Measurements from ENCODE around the gene CARD9. TPM values are rescaled to one million over a fixed set of nuclear protein-coding genes. Genes with fewer than 3 reads are reported as not detected.

The CARD9 gene
- total RNA-seq, 1 donor from 2014 or later: 9.2 TPM

DNA sequence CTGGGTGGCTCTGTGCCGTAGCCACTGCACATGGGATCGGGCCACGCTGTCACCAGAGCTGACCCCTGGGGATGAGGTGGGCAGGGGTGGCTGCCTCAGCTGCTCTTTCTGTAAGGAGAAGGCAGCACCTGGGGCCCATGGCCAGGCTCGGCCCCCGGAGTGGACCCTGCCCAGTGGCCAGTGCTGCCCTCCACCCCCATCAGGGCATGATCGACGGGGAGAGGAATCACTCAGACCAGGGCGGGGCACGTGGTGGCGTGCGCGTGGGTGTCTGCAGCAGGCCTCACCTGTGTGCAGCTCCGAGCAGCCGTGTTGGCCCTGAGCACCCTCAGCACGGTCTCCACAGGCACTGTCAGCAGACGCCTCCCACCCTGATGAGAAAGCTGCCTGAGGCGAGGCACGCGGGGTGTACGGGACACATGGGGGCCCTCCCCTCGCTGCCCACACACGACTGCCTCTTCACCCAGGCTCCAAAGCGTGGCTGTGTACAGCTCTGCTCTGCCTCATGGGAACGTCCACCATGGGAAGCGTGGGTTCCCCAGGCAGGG is 8.6 kb upstream of the CARD9 start:
- Mint-ChIP-seq H3K4me1 (peaks cover 16% of the 10 kb centered on the region), H3K4me3 (no peak overlapping the region), H3K27ac (no peak overlapping the region), H3K27me3 (no peaks in the 10 kb centered on the region), H3K9me3 (no peaks in the 10 kb centered on the region), H3K36me3 (ENCODE audit: low read depth) (peaks cover 37% of the 10 kb centered on the region)
- DNase-seq: no peak
- intact Hi-C loops (cut with micrococcal nuclease): no loop called here

DNA sequence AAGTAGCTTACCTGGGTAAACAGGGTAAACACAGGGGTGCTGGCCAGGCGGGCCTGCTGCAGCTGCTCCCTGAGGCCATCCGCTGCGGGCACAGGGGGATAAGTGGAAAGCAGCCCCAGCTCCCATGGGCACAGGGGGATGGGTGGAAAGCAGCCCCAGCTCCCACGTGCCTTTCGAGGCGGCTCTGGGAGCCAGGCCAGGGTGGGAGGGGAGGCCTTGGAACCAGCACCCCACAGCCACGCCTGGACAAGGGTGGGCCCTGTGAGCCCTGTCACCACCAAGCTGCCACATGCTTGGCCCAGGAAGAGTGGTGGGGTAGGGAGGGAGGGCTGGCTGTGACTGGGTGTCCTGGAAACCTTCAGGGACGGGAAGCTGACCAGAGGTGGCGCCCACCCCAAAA is 7.8 kb upstream of the CARD9 start:
- DNase-seq: no peak
- no peak overlapping the region for H3K4me3 Mint-ChIP-seq
- intact Hi-C loops (cut with micrococcal nuclease): no loop called here
- no peaks in the 10 kb centered on the region for H3K9me3 Mint-ChIP-seq
- H3K4me1 Mint-ChIP-seq: peaks cover 16% of the 10 kb centered on the region
- no peaks in the 10 kb centered on the region for H3K27me3 Mint-ChIP-seq
- no peak overlapping the region for H3K27ac Mint-ChIP-seq
- peaks cover 34% of the 10 kb centered on the region for H3K36me3 Mint-ChIP-seq (ENCODE audit: low read depth)

- H3K9me3 Mint-ChIP-seq: no peaks in the 10 kb centered on the region
These were observed 6.9 kb upstream of the CARD9 start for GRCh38 chr9:136380381-136380780.

DNA sequence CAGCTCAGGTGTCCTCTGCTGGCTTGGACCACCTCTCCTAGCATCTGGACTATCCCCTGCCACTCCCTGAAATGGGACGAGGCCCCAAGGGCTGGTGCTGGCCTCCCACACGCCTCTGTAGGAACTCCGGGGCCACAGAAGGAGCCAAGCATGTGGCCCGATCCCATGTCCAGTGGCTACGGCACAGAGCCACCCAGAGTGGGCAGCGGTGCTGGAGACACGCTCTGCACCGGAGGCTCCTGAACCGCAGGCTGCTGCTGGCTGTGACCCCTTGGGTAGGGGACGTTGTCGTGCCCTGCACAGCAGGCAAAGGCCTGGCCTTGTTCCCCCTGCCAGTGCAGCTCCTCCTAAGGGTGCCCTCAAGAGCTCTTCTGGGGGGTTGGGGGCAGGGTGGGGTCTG is 6.4 kb upstream of the CARD9 start:
- H3K4me3 Mint-ChIP-seq: no peak overlapping the region
- no peaks in the 10 kb centered on the region for H3K9me3 Mint-ChIP-seq
- no peak for DNase-seq
- H3K27ac Mint-ChIP-seq: no peak overlapping the region
- H3K4me1 Mint-ChIP-seq: peaks cover 5% of the 10 kb centered on the region
- intact Hi-C loops (cut with micrococcal nuclease): no loop called here
- peaks cover 19% of the 10 kb centered on the region for H3K36me3 Mint-ChIP-seq (ENCODE audit: low read depth)
- H3K27me3 Mint-ChIP-seq: no peaks in the 10 kb centered on the region

More at GRCh38 chr9:136380381-136380780, 6.9 kb upstream of the CARD9 start:
- no peak overlapping the region for H3K4me3 Mint-ChIP-seq
- intact Hi-C loops (cut with micrococcal nuclease): no loop called here
- no peak overlapping the region for H3K27ac Mint-ChIP-seq
- no peaks in the 10 kb centered on the region for H3K27me3 Mint-ChIP-seq
- no peak for DNase-seq
- H3K36me3 Mint-ChIP-seq (ENCODE audit: low read depth): peaks cover 24% of the 10 kb centered on the region
- peaks cover 10% of the 10 kb centered on the region for H3K4me1 Mint-ChIP-seq

DNA sequence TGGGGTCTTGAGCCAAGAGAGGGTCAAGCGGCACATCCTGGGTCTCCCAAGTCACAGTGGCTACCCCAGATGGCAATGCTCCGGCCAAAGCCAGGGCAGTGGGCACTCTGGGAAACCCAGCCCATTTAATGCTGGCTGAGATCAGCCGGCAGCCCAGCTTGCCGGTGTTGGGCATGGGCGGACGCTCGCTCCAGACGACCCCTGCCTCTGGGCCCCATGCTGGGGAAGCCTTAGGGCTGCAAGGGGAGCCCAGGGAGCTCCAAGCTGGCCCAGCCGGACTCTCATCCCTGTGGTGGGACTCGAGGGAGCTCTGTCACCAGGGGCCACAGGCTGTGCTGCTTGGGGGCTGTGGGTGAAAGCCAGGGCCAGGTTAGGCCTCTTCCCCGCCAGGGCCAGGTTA is 5.9 kb upstream of the CARD9 start:
- peaks cover 14% of the 10 kb centered on the region for H3K36me3 Mint-ChIP-seq (ENCODE audit: low read depth)
- no peaks in the 10 kb centered on the region for H3K27me3 Mint-ChIP-seq
- H3K9me3 Mint-ChIP-seq: no peaks in the 10 kb centered on the region
- H3K4me3 Mint-ChIP-seq: no peak overlapping the region
- H3K27ac Mint-ChIP-seq: no peak overlapping the region
- intact Hi-C loops (cut with micrococcal nuclease): no loop called here
- no peak for DNase-seq
- no peaks in the 10 kb centered on the region for H3K4me1 Mint-ChIP-seq

DNA sequence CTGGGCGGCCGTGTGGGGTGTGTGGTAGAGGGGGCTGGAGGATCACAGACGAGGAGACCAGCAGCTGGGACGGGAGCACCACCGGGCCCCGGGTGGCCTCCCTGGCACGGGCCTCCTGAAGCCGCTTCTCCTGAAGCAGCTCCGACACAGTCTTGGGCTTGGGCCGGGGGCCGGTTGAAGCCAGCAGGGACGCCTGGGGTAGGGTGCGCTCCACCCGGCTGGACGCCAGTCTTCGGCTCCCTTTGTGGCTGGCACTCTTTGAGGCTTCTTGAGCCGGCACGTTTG is 5.5 kb upstream of the CARD9 start:
- no peak for DNase-seq
- Mint-ChIP-seq H3K27ac (no peak overlapping the region), H3K27me3 (no peaks in the 10 kb centered on the region), H3K4me1 (no peaks in the 10 kb centered on the region), H3K36me3 (ENCODE audit: low read depth) (peaks cover 10% of the 10 kb centered on the region), H3K4me3 (no peak overlapping the region), H3K9me3 (no peaks in the 10 kb centered on the region)
- intact Hi-C loops (cut with micrococcal nuclease): no loop called here

- intact Hi-C loops (cut with micrococcal nuclease): no loop called here
- Mint-ChIP-seq H3K4me3 (no peak overlapping the region), H3K4me1 (no peaks in the 10 kb centered on the region), H3K36me3 (ENCODE audit: low read depth) (peaks cover 7% of the 10 kb centered on the region), H3K9me3 (no peaks in the 10 kb centered on the region), H3K27me3 (no peaks in the 10 kb centered on the region), H3K27ac (no peak overlapping the region)
- DNase-seq: no peak
These were observed 4.9 kb upstream of the CARD9 start for GRCh38 chr9:136378170-136379002.

DNA sequence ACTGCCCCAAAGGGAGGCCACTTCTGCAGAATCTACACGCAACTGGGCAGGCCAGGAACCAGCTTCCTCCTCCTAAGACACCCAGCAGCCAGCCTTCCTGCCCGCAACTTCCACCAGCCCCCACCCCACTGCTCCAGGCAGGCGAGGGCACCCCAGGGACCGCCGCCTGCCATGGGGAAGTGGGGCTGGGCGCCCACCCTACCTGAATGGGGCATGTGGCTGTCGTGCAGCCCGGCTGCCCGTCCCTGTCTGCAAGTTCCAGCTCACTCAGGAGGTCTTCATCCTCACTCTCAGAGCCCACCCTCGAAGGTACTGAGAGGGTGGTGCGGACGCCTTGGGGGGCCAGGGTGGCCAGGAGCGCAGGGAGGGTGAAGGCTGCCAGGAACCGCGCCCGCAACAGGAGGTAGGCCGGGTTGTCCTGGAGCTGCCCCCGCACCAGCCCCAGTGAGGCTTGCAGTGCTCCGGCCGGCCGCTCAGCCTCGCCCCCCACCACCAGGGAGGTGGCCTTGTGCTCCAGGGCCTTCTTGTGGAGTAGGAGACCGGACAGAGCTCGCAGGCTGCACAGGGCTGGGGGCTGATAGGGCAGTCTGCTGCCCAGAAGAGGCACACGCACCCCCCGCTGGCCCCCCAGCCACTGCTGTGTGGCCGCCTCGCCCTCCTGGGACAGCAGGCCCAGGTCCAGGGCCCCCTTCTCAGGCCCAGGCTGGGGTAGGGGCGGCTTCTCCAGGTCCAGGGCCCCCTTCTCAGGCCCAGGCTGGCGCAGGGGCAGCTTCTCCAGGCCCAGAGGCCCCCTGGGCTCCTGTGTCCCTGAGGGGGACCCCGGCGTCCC is 4.1 kb upstream of the CARD9 start:
- Mint-ChIP-seq H3K4me3 (no peak overlapping the region), H3K4me1 (no peaks in the 10 kb centered on the region), H3K36me3 (ENCODE audit: low read depth) (peaks cover 4% of the 10 kb centered on the region)

DNA sequence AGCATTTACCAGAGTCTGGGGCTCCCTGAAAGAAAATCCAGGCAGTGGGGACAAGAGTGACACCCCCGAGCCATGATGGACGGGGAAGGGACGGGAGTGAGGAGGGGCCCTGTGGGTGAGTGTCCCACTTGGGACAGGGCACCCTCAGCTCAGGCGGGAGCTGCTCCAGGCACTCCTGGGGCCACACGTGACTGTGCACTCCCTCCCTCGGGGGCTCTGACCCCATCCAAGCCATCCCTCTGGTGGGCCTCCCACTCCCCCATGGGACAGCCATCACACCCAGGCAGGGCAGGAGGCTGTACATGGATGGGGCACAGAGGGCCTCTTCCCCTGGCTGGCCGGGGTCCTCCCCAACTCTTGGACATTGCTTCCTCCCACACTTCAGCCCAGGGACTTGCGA is 3.0 kb upstream of the CARD9 start:
- no peak for DNase-seq
- H3K36me3 Mint-ChIP-seq (ENCODE audit: low read depth): no peaks in the 10 kb centered on the region
- H3K27ac Mint-ChIP-seq: no peak overlapping the region
- H3K9me3 Mint-ChIP-seq: no peaks in the 10 kb centered on the region
- no peaks in the 10 kb centered on the region for H3K4me1 Mint-ChIP-seq
- H3K4me3 Mint-ChIP-seq: no peak overlapping the region
- H3K27me3 Mint-ChIP-seq: no peaks in the 10 kb centered on the region
- intact Hi-C loops (cut with micrococcal nuclease): no loop called here

More for the DNA sequence above, 4.1 kb upstream of the CARD9 start:
- H3K9me3 Mint-ChIP-seq: no peaks in the 10 kb centered on the region
- no peaks in the 10 kb centered on the region for H3K27me3 Mint-ChIP-seq
- no peak overlapping the region for H3K27ac Mint-ChIP-seq
- no peak for DNase-seq
- intact Hi-C loops (cut with micrococcal nuclease): no loop called here

- no peaks in the 10 kb centered on the region for H3K9me3 Mint-ChIP-seq
- H3K4me3 Mint-ChIP-seq: no peak overlapping the region
- H3K4me1 Mint-ChIP-seq: no peaks in the 10 kb centered on the region
- no peak for DNase-seq
- no peaks in the 10 kb centered on the region for H3K27me3 Mint-ChIP-seq
- no peaks in the 10 kb centered on the region for H3K36me3 Mint-ChIP-seq (ENCODE audit: low read depth)
- intact Hi-C loops (cut with micrococcal nuclease): no loop called here
- no peak overlapping the region for H3K27ac Mint-ChIP-seq
These were observed 1.6 kb upstream of the CARD9 start for GRCh38 chr9:136375096-136375495.

DNA sequence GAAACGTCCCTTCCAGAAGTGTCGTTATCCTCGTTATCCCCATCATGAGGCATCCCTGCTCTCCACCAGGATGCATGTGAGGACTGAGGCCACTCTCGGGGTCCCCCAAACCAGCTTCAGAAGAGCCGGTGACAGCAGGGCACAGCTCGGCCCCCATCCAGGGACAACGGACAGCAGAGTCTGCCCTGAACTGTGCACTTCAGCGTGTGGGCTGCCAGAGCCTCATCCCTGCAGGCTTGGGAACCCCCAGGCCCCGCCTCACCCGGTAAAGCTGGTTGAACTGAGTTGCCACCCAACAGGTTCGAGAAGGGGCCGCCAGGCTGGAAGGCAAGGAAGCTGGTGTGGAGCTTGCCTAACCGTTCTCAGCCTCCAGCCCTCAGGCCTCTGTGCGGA is 710 bp upstream of the CARD9 start:
- Mint-ChIP-seq H3K4me3 (no peak overlapping the region), H3K9me3 (no peaks in the 10 kb centered on the region), H3K27ac (no peak overlapping the region), H3K4me1 (no peaks in the 10 kb centered on the region), H3K36me3 (ENCODE audit: low read depth) (no peaks in the 10 kb centered on the region), H3K27me3 (no peaks in the 10 kb centered on the region)
- no peak for DNase-seq
- intact Hi-C loops (cut with micrococcal nuclease): no loop called here

DNA sequence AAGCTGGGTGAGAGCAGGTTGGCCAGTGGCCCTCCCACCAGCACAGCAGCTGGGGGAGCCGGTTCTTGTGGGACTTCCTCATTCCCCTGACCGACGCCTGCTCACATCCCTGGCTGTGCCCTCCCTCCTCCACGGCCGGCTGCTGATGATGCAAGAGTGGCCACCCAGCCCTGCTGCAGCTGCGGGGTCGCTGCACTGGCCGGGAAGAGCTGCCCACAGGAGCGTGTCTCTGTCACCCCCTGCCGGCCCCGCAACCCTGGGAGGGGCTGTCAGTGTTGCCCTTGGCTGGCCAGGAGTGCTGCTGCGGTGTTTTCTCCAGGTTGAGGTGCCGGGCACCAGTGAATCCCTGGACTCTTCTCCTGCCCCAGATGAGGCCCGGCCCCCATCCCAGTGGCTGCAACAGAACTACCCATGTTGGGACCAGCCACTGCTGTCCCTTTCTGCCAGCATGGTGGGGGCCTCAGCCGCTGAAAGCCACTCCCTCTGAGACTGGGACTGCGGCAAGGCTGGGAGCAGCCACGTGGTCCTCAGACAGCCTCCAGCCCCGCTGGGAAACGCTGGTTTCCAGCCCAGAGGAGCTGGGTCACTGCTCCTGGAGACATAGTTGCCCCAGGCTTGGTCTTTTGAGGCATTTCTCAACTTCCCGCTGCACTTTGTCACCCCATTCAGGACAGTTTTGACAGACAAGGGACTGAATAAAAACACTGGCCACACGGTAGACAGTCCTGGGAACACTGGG is 739 bp downstream of the CARD9 start:
- no peaks in the 10 kb centered on the region for H3K27me3 Mint-ChIP-seq
- no peaks in the 10 kb centered on the region for H3K4me1 Mint-ChIP-seq
- no peaks in the 10 kb centered on the region for H3K36me3 Mint-ChIP-seq (ENCODE audit: low read depth)
- no peaks in the 10 kb centered on the region for H3K9me3 Mint-ChIP-seq
- H3K27ac Mint-ChIP-seq: peak overlapping the region; percentile 34
- H3K4me3 Mint-ChIP-seq: peak overlapping the region; percentile 66
- intact Hi-C loops (cut with micrococcal nuclease): no loop called here
- DNase-seq: no peak

DNA sequence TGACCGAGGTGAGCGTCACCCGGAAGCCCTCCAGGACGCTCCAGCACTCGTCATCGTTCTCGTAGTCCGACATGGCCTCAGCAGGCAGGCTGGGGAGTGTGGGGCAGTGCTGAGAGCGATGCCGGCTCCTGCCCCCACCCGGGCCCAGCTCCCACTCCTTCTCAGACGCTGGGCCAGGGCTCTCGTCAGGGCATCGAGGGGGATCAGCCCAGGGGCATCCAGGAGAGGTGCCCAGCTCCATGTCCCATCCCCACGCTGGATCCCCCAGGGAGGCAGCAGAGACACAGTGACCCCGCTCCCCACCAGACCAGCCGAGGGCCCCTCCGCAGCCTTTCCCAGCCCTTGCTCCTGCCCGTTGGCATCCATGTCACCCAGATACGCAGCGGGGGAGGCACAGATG is 1.5 kb downstream of the CARD9 start:
- H3K27me3 Mint-ChIP-seq: no peaks in the 10 kb centered on the region
- intact Hi-C loops (cut with micrococcal nuclease): no loop called here
- no peaks in the 10 kb centered on the region for H3K36me3 Mint-ChIP-seq (ENCODE audit: low read depth)

GRCh38 chr9:136371533-136371880 is 2.0 kb downstream of the CARD9 start:
- intact Hi-C loops (cut with micrococcal nuclease): no loop called here
- H3K4me1 Mint-ChIP-seq: no peaks in the 10 kb centered on the region
- H3K27ac Mint-ChIP-seq: no peak overlapping the region
- H3K27me3 Mint-ChIP-seq: no peaks in the 10 kb centered on the region
- H3K36me3 Mint-ChIP-seq (ENCODE audit: low read depth): no peaks in the 10 kb centered on the region
- H3K9me3 Mint-ChIP-seq: no peaks in the 10 kb centered on the region
- no peak for DNase-seq
- H3K4me3 Mint-ChIP-seq: no peak overlapping the region

More for the DNA sequence above, 1.5 kb downstream of the CARD9 start:
- H3K27ac Mint-ChIP-seq: no peak overlapping the region
- H3K9me3 Mint-ChIP-seq: no peaks in the 10 kb centered on the region
- H3K4me3 Mint-ChIP-seq: no peak overlapping the region
- no peak for DNase-seq
- H3K4me1 Mint-ChIP-seq: no peaks in the 10 kb centered on the region
